CD4-positive, alpha-beta memory T cell (primary cell): ENCODE data around the gene FHOD3. TPM values are rescaled to one million over a fixed set of nuclear protein-coding genes. Genes with fewer than 3 reads are reported as not detected.

Experiments used
- CTCF ChIA-PET: fragments of 350-600 bp; sonication (Branson Sonifier 250); formaldehyde crosslinking; loops from one replicate; lab custom pipeline; 2021; ENCODE audit warnings: inconsistent platforms; ENCODE audit not compliant: partially characterized antibody; lab: Charles Lee
- POLR2A ChIA-PET: fragments of 350-600 bp; sonication (Branson Sonifier 250); formaldehyde crosslinking; loops from one replicate; lab custom pipeline; 2021; ENCODE audit not compliant: partially characterized antibody; lab: Charles Lee
- DNase-seq, 5 donors: peaks; one replicate each; pipeline versions ENCODE4 v3.0.0 to v3.0.0-alpha.2; 2020 to 2022; ENCODE audit warnings: mixed read lengths in 1 of 5
- H3K27ac ChIP-seq: one replicate; pipeline ENCODE4 v1.7.0; 2013; ENCODE audit warnings: low read depth, low read length
- H3K27me3 ChIP-seq: 2 replicates; pipeline ENCODE4 v1.7.0; 2013; ENCODE audit warnings: mild to moderate bottlenecking, low read length, moderate library complexity; ENCODE audit not compliant: insufficient read depth
- H3K36me3 ChIP-seq: 2 replicates; pipeline ENCODE4 v1.7.0; 2013; ENCODE audit warnings: mild to moderate bottlenecking, low read length, moderate library complexity; ENCODE audit not compliant: insufficient read depth
- H3K4me1 ChIP-seq: 2 replicates; pipeline ENCODE4 v1.7.0; 2013; ENCODE audit warnings: mild to moderate bottlenecking, low read length, moderate library complexity; ENCODE audit not compliant: insufficient read depth
- H3K4me3 ChIP-seq, 2 donors: one replicate each; pipeline ENCODE4 v1.7.0; 2013; ENCODE audit warnings: low read length in 2 of 2, mild to moderate bottlenecking in 1 of 2
- H3K9me3 ChIP-seq, 2 donors: one replicate each; pipeline ENCODE4 v1.7.0; 2013; ENCODE audit warnings: low read length in 2 of 2, control low read depth in 1 of 2; ENCODE audit not compliant: control insufficient read depth in 1 of 2
- H3K27ac Mint-ChIP-seq, 7 donors: one replicate each; pipeline ENCODE4 v1.8.0; 2020 to 2021; ENCODE audit warnings: mixed read lengths in 7 of 7, mild to moderate bottlenecking in 6 of 7, inconsistent platforms in 3 of 7, moderate library complexity in 3 of 7
- H3K27me3 Mint-ChIP-seq, 2 donors: one replicate each; pipeline ENCODE4 v1.8.0; 2020 to 2021; ENCODE audit warnings: mixed read lengths in 2 of 2
- H3K36me3 Mint-ChIP-seq, 2 donors: one replicate each; pipeline ENCODE4 v1.8.0; 2020 to 2021; ENCODE audit warnings: mixed read lengths in 2 of 2, inconsistent platforms in 1 of 2, mild to moderate bottlenecking in 1 of 2
- H3K4me1 Mint-ChIP-seq, 4 donors: one replicate each; pipeline ENCODE4 v1.8.0; 2020 to 2021; ENCODE audit warnings: mixed read lengths in 4 of 4, mild to moderate bottlenecking in 1 of 4
- H3K4me3 Mint-ChIP-seq, 8 donors: one replicate each; pipeline ENCODE4 v1.8.0; 2020 to 2021; ENCODE audit warnings: mixed read lengths in 8 of 8, mild to moderate bottlenecking in 7 of 8, moderate library complexity in 6 of 8, inconsistent platforms in 3 of 8
- H3K9me3 Mint-ChIP-seq, 8 donors: one replicate each; pipeline ENCODE4 v1.8.0; 2020 to 2021; ENCODE audit warnings: mixed read lengths in 8 of 8, mild to moderate bottlenecking in 5 of 8, inconsistent platforms in 3 of 8, moderate library complexity in 1 of 8
- intact Hi-C: fragments of 100-400 bp; cut with micrococcal nuclease; formaldehyde crosslinking; loops from one replicate; pipeline ENCODE4 v1.15.1; 2023
- polyA plus RNA-seq, 2 donors: library from polyadenylated mRNA; unstranded; fragments of 300-500 nt; fragmentation: Illumina TruSeq; gene quantifications; one replicate each; pipeline ENCODE4 v1.2.3, GENCODE V29; 2021
- total RNA-seq, 2 experiments: library from RNA; stranded (reverse); gene quantifications; one replicate each; pipeline ENCODE4 v1.2.3, GENCODE V29; 2021

FHOD3 gene
- total and polyA plus RNA-seq, 4 experiments from 2014 or later: not detected

DNA sequence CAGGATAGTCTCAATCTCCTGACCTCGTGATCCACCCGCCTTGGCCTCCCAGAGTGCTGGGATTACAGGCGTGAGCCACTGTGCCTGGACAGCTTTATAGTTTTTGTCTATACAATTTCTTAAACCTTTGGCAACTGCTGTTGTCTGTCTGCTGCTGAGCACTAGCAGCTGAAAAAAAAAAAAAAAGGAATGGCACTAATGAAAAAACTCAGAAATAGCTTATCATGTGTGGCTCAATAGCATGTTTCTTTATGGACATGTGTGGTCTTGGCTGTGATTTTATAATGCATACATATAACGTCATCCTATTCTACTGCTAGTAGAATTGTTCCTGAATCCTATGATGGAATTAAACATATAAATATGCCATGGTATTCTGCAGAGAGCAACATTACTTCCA, 300.1 kb downstream of the FHOD3 start:
- no peaks in the 10 kb centered on the region for H3K36me3 ChIP-seq
- ChIA-PET POLR2A (no interaction called here), CTCF (interaction anchor here (1.6 kb wide), 1 partner anchor 10 kb away, joined by 3 read pairs; no protein-coding TSS in a partner anchor)
- no peaks in the 10 kb centered on the region for H3K27me3 ChIP-seq
- H3K4me3 Mint-ChIP-seq: no peak overlapping the region
- H3K27ac Mint-ChIP-seq: no peak overlapping the region
- no peaks in the 10 kb centered on the region for H3K36me3 Mint-ChIP-seq
- H3K27me3 Mint-ChIP-seq: peaks cover 0 to under 1% of the 10 kb centered on the region in 2 donors
- H3K9me3 ChIP-seq: no peaks in the 10 kb centered on the region
- no peak overlapping the region for H3K4me3 ChIP-seq
- DNase-seq: no peak
- intact Hi-C loops: no loop called here
- peaks cover 0 to 1% (median 0%) of the 10 kb centered on the region in 4 donors for H3K4me1 Mint-ChIP-seq
- H3K9me3 Mint-ChIP-seq: peaks cover 0 to 2% (median 0%) of the 10 kb centered on the region in 8 donors
- no peak overlapping the region for H3K27ac ChIP-seq
- no peaks in the 10 kb centered on the region for H3K4me1 ChIP-seq

DNA sequence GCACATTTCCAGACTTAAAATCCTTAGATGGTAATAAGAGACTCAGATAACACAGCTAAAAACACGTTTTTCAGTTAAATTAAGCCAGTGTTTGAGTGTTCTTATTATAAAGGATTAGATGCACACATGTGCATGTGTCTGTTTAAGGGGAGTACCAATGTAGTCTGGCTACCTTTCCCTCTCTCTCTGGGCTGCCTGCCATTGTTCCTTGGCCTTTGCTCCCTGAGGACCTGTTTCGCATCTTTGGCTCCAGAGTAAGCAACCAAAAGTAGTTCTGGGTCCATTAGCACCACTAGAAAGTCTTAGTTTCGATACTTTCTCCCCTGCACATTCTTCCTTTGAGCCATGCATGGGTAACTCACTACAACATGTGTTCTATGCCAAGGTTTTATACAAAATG, 303.0 kb downstream of the FHOD3 start:
- Mint-ChIP-seq H3K27me3 (peaks cover 0 to 2% of the 10 kb centered on the region in 2 donors), H3K36me3 (no peaks in the 10 kb centered on the region), H3K9me3 (peaks cover 0 to under 1% (median 0%) of the 10 kb centered on the region in 8 donors), H3K27ac (no peak overlapping the region), H3K4me3 (no peak overlapping the region), H3K4me1 (peaks cover 0 to 1% (median 0%) of the 10 kb centered on the region in 4 donors)
- DNase-seq: no peak
- Histone ChIP-seq H3K27ac (no peak overlapping the region), H3K27me3 (no peaks in the 10 kb centered on the region), H3K36me3 (no peaks in the 10 kb centered on the region), H3K9me3 (no peaks in the 10 kb centered on the region), H3K4me1 (no peaks in the 10 kb centered on the region), H3K4me3 (no peak overlapping the region)
- CTCF ChIA-PET: no interaction called here
- POLR2A ChIA-PET: no interaction called here
- intact Hi-C loops: no loop called here

DNA sequence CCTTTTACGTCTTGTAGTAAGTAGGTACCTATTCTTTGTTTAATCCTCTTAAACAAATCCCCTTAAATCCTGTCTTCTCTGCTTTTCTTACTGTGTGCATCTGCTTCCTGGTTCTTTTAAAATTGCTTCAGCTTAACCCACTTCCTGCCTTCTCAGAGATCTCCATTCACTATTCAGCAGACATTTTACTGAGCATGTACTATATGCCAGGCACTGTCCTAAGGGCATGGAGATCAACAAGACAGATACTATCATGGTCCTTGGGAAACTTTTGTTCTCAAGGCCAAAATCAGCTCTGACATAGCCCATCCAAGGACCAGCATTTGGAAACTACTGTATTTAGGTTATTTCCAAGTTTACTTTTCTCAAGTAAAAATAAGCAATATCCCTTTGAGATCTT, 303.8 kb downstream of the FHOD3 start:
- no peaks in the 10 kb centered on the region for H3K27me3 ChIP-seq
- DNase-seq: no peak
- no peaks in the 10 kb centered on the region for H3K36me3 ChIP-seq
- CTCF ChIA-PET: no interaction called here
- Mint-ChIP-seq H3K4me1 (peaks cover 0 to 1% (median 0%) of the 10 kb centered on the region in 4 donors), H3K9me3 (no peaks in the 10 kb centered on the region), H3K36me3 (no peaks in the 10 kb centered on the region), H3K27ac (no peak overlapping the region), H3K27me3 (peaks cover 0 to 2% of the 10 kb centered on the region in 2 donors), H3K4me3 (no peak overlapping the region)
- intact Hi-C loops: no loop called here
- POLR2A ChIA-PET: no interaction called here
- H3K4me3 ChIP-seq: no peak overlapping the region
- no peaks in the 10 kb centered on the region for H3K9me3 ChIP-seq
- no peaks in the 10 kb centered on the region for H3K4me1 ChIP-seq
- no peak overlapping the region for H3K27ac ChIP-seq

DNA sequence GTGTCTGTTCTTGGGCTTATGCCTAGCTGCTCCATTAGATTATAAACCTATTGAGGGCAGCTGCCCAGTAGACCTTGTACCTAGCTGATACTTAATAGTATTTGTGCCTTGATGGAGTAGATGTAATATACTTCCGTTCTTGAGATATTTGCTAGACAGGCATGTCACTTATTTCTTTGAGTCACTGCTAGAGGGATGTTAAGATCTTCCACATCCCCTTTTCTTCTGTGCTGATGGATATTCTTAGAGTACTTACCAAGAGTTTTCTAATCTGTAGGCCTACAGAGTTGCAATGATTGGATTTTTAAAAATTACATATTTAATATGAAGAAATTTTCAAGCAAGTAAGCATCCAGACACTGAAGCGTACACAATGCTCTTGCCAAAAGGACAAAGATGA, 304.6 kb downstream of the FHOD3 start:
- intact Hi-C loops: no loop called here
- Mint-ChIP-seq H3K4me3 (no peak overlapping the region), H3K4me1 (peaks cover 0 to 1% (median 0%) of the 10 kb centered on the region in 4 donors), H3K27ac (no peak overlapping the region), H3K36me3 (no peaks in the 10 kb centered on the region), H3K27me3 (peaks cover 0 to 2% of the 10 kb centered on the region in 2 donors), H3K9me3 (no peaks in the 10 kb centered on the region)
- DNase-seq: no peak
- CTCF ChIA-PET: no interaction called here
- H3K9me3 ChIP-seq: no peaks in the 10 kb centered on the region
- H3K36me3 ChIP-seq: no peaks in the 10 kb centered on the region
- no peak overlapping the region for H3K4me3 ChIP-seq
- H3K27ac ChIP-seq: no peak overlapping the region
- no peaks in the 10 kb centered on the region for H3K4me1 ChIP-seq
- H3K27me3 ChIP-seq: no peaks in the 10 kb centered on the region
- POLR2A ChIA-PET: no interaction called here

DNA sequence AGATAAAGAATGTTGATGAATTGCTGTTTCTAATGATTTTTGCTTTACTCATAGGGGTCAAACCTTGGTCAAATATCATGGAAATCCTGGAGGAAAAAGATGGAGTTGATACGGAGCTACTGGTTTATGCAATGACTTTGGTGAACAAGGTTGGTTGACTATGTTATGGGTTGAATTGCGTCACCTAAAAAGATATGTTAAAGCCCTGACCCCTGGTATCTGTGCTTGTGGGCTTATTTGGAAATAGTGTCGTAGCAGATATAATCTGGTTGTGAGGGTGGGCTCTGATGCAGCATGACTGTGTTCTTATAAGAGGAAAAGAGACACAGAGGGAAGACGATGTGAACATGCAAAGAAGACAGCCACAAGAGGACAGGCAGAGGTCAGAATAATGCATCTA, 305.1 kb downstream of the FHOD3 start:
- CTCF ChIA-PET: no interaction called here

DNA sequence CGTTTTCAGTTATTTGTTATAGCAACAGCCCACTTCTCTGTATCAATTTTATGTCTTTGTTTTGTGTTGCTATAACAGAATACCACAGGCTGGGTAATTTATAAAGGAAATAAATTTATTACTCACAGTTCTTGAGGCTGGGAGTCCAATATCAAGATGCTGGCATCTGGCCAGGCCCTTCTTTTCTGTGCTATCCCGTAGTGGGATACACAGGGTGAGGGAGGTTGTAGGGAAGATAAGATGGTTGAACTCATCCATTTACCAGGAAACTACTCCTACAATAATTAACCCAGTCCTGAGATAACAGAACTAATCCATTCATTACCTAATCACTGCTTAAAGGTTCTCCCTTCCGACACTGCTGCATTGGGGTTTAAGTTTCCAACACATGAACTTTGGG, 310.6 kb downstream of the FHOD3 start:
- Histone ChIP-seq H3K9me3 (no peaks in the 10 kb centered on the region), H3K27ac (no peak overlapping the region), H3K4me3 (no peak overlapping the region), H3K4me1 (no peaks in the 10 kb centered on the region), H3K27me3 (no peaks in the 10 kb centered on the region), H3K36me3 (no peaks in the 10 kb centered on the region)
- DNase-seq: no peak
- CTCF ChIA-PET: interaction anchor here (1.6 kb wide), 1 partner anchor 11 kb away, joined by 3 read pairs; no protein-coding TSS in a partner anchor
- Mint-ChIP-seq H3K4me1 (no peaks in the 10 kb centered on the region), H3K9me3 (peaks cover 0 to 2% (median 0%) of the 10 kb centered on the region in 8 donors), H3K27me3 (no peaks in the 10 kb centered on the region), H3K36me3 (no peaks in the 10 kb centered on the region), H3K4me3 (no peak overlapping the region), H3K27ac (no peak overlapping the region)
- POLR2A ChIA-PET: no interaction called here
- intact Hi-C loops: no loop called here

More for the DNA sequence above, 305.1 kb downstream of the FHOD3 start:
- H3K27me3 Mint-ChIP-seq: peaks cover 0 to 2% of the 10 kb centered on the region in 2 donors
- H3K9me3 ChIP-seq: no peaks in the 10 kb centered on the region
- no peak overlapping the region for H3K27ac ChIP-seq
- no peaks in the 10 kb centered on the region for H3K36me3 ChIP-seq
- intact Hi-C loops: no loop called here
- POLR2A ChIA-PET: no interaction called here
- no peaks in the 10 kb centered on the region for H3K27me3 ChIP-seq
- no peak for DNase-seq
- no peaks in the 10 kb centered on the region for H3K9me3 Mint-ChIP-seq
- H3K27ac Mint-ChIP-seq: no peak overlapping the region
- peaks cover 0 to 1% (median 0%) of the 10 kb centered on the region in 4 donors for H3K4me1 Mint-ChIP-seq
- H3K4me1 ChIP-seq: no peaks in the 10 kb centered on the region
- H3K4me3 ChIP-seq: no peak overlapping the region
- H3K4me3 Mint-ChIP-seq: no peak overlapping the region
- H3K36me3 Mint-ChIP-seq: no peaks in the 10 kb centered on the region

DNA sequence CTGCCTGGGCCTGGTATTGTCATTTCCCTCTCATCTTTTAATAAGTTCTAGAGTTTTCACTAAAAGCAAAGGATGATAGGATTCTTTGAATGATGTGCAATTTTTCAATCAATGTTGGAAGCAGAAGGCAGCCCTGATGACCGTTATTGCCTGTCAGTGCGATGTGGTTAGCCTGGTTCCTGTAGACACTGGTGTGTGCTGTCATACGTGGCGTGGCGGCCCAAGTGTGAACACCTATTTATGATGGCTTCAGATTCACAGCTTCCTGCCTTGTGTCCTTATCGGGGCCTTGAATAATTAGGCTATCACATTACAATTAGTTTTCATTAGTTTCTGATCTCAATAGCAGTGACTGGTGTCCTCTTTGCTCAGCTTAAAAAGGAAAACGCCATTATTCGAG, 312.7 kb downstream of the FHOD3 start:
- H3K9me3 ChIP-seq: no peaks in the 10 kb centered on the region
- H3K4me1 ChIP-seq: no peaks in the 10 kb centered on the region
- no peak overlapping the region for H3K4me3 ChIP-seq
- ChIA-PET CTCF (interaction anchor here (1.6 kb wide), 1 partner anchor 11 kb away, joined by 4 read pairs; no protein-coding TSS in a partner anchor), POLR2A (no interaction called here)
- intact Hi-C loops: no loop called here
- no peak for DNase-seq
- Mint-ChIP-seq H3K9me3 (peaks cover 0 to 2% (median 0%) of the 10 kb centered on the region in 8 donors), H3K4me3 (no peak overlapping the region), H3K27ac (no peak overlapping the region), H3K36me3 (no peaks in the 10 kb centered on the region), H3K27me3 (no peaks in the 10 kb centered on the region), H3K4me1 (no peaks in the 10 kb centered on the region)
- H3K27me3 ChIP-seq: no peaks in the 10 kb centered on the region
- no peak overlapping the region for H3K27ac ChIP-seq
- no peaks in the 10 kb centered on the region for H3K36me3 ChIP-seq
